Measurements from ENCODE around the gene SNX13.

GRCh38 chr7:17916786-17917185 is 23.5 kb downstream of the SNX13 start:
- TF ChIP-seq, protein P1, sequence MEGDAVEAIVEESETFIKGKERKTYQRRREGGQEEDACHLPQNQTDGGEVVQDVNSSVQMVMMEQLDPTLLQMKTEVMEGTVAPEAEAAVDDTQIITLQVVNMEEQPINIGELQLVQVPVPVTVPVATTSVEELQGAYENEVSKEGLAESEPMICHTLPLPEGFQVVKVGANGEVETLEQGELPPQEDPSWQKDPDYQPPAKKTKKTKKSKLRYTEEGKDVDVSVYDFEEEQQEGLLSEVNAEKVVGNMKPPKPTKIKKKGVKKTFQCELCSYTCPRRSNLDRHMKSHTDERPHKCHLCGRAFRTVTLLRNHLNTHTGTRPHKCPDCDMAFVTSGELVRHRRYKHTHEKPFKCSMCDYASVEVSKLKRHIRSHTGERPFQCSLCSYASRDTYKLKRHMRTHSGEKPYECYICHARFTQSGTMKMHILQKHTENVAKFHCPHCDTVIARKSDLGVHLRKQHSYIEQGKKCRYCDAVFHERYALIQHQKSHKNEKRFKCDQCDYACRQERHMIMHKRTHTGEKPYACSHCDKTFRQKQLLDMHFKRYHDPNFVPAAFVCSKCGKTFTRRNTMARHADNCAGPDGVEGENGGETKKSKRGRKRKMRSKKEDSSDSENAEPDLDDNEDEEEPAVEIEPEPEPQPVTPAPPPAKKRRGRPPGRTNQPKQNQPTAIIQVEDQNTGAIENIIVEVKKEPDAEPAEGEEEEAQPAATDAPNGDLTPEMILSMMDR (IDR thresholded peaks at IDR 0.05; ENCODE audit: low read length) = no peak
- no peak for TF ChIP-seq EZH2 (IDR thresholded peaks at IDR 0.05; ENCODE audit: borderline replicate concordance, low read length)

All from OCI-LY1 (cell line).